Endodermal cell (in vitro differentiated cells): Measurements from ENCODE around the gene SOCS1. TPM values are rescaled to one million over a fixed set of nuclear protein-coding genes. Genes with fewer than 3 reads are reported as not detected.

Source experiments
- DNase-seq: peaks from one replicate; pipeline ENCODE4 v3.0.0-alpha.2; 2017
- H3K27ac ChIP-seq: 2 replicates; pipeline ENCODE4 v1.5.1; 2013; ENCODE audit warnings: mild to moderate bottlenecking, low read depth, low read length, moderate library complexity
- H3K27me3 ChIP-seq: 2 replicates; pipeline ENCODE4 v1.6.1; 2013; ENCODE audit warnings: mild to moderate bottlenecking, low read length, moderate library complexity; ENCODE audit not compliant: insufficient read depth, control insufficient read depth, poor library complexity, severe bottlenecking
- H3K36me3 ChIP-seq: 2 replicates; pipeline ENCODE4 v1.7.0; 2013; ENCODE audit warnings: mild to moderate bottlenecking, low read length, moderate library complexity; ENCODE audit not compliant: control insufficient read depth, insufficient read depth
- H3K4me1 ChIP-seq: one replicate; pipeline ENCODE4 v1.7.0; 2013; ENCODE audit warnings: low read length; ENCODE audit not compliant: control insufficient read depth, insufficient read depth
- H3K4me3 ChIP-seq: 2 replicates; pipeline ENCODE4 v1.5.1; 2013; ENCODE audit warnings: mild to moderate bottlenecking, low read length, moderate library complexity
- H3K9ac ChIP-seq: 2 replicates; pipeline ENCODE4 v1.6.1; 2013; ENCODE audit warnings: mild to moderate bottlenecking, low read length, moderate library complexity; ENCODE audit not compliant: poor library complexity, severe bottlenecking; ENCODE audit errors: extremely low read depth
- H3K9me3 ChIP-seq: 2 replicates; pipeline ENCODE4 v1.6.1; 2013; ENCODE audit warnings: mild to moderate bottlenecking, low read length, moderate library complexity; ENCODE audit not compliant: control insufficient read depth
- H3K27ac Mint-ChIP-seq: 2 replicates; pipeline ENCODE4 v1.8.0; 2020; ENCODE audit warnings: mixed read lengths
- H3K27me3 Mint-ChIP-seq: 2 replicates; pipeline ENCODE4 v1.8.0; 2021; ENCODE audit warnings: mild to moderate bottlenecking, mixed read lengths; ENCODE audit not compliant: insufficient read depth
- H3K36me3 Mint-ChIP-seq: 2 replicates; pipeline ENCODE4 v1.8.0; 2020; ENCODE audit warnings: low read depth, mixed read lengths
- H3K4me1 Mint-ChIP-seq: 2 replicates; pipeline ENCODE4 v1.8.0; 2020; ENCODE audit warnings: mixed read lengths
- H3K4me3 Mint-ChIP-seq: 2 replicates; pipeline ENCODE4 v1.8.0; 2020; ENCODE audit warnings: mild to moderate bottlenecking, moderate library complexity, mixed read lengths
- H3K9me3 Mint-ChIP-seq: 2 replicates; pipeline ENCODE4 v1.8.0; 2020; ENCODE audit warnings: mild to moderate bottlenecking, mixed read lengths
- CTCF ChIP-seq: fragments of 200-600 bp; sonication (generic); conservative IDR thresholded peaks from 2 replicates; pipeline ENCODE4 v1.5.0; 2021; ENCODE audit warnings: antibody characterized with exemption, mild to moderate bottlenecking
- WGBS, 2 experiments: methylation state at CpG; one replicate each; pipeline versions ENCODE4 v1.1.5 to v1.1.7; 2013; ENCODE audit warnings: missing lambda C conversion rate in 2 of 2, mixed read lengths in 1 of 2; ENCODE audit not compliant: insufficient coverage in 1 of 2, insufficient read length in 1 of 2; 5-methylcytosine and 5-hydroxymethylcytosine counted together
- total RNA-seq, 2 donors: library from RNA; stranded (reverse); fragmentation: NEBNext Ultra II Directional in 1 of 2; extraction: Animal tissue kit (Norgen Biotek cat#: 25700) in 1 of 2; gene quantifications; 2 replicates in 1 of 2; 3 replicates in 1 of 2; pipeline ENCODE4 v1.2.1, GENCODE V29; 2021

The SOCS1 gene
- total RNA-seq, 2 donors from 2014 or later = 5.6 to 7.2 TPM

GRCh38 chr16:11271610-11272009 lies 15.6 kb upstream of the SOCS1 start:
- no peaks in the 10 kb centered on the region for H3K9me3 Mint-ChIP-seq
- no peak overlapping the region for H3K4me3 Mint-ChIP-seq
- no peak overlapping the region for H3K4me3 ChIP-seq
- H3K4me1 Mint-ChIP-seq = no peaks in the 10 kb centered on the region
- 83 to 99% methylated on average over 2 to 10 of the region's 10 CpGs for WGBS, 2 experiments
- TF ChIP-seq CTCF = no peak
- no peak for DNase-seq
- no peaks in the 10 kb centered on the region for H3K36me3 ChIP-seq
- no peaks in the 10 kb centered on the region for H3K9me3 ChIP-seq
- no peak overlapping the region for H3K27ac ChIP-seq
- H3K4me1 ChIP-seq = no peaks in the 10 kb centered on the region
- no peaks in the 10 kb centered on the region for H3K27me3 Mint-ChIP-seq
- no peak overlapping the region for H3K27ac Mint-ChIP-seq
- H3K36me3 Mint-ChIP-seq = no peaks in the 10 kb centered on the region
- no peak overlapping the region for H3K9ac ChIP-seq
- H3K27me3 ChIP-seq = no peaks in the 10 kb centered on the region

GRCh38 chr16:11270602-11271162 lies 14.7 kb upstream of the SOCS1 start:
- no peaks in the 10 kb centered on the region for H3K36me3 Mint-ChIP-seq
- Histone ChIP-seq H3K4me1 (no peaks in the 10 kb centered on the region), H3K36me3 (no peaks in the 10 kb centered on the region), H3K27me3 (no peaks in the 10 kb centered on the region), H3K9me3 (no peaks in the 10 kb centered on the region), H3K9ac (no peak overlapping the region), H3K4me3 (no peak overlapping the region), H3K27ac (no peak overlapping the region)
- no peaks in the 10 kb centered on the region for H3K27me3 Mint-ChIP-seq
- no peaks in the 10 kb centered on the region for H3K4me1 Mint-ChIP-seq
- H3K27ac Mint-ChIP-seq = no peak overlapping the region
- 86% methylated on average over 1 to 2 of the region's 2 CpGs for WGBS, 2 experiments
- no peak overlapping the region for H3K4me3 Mint-ChIP-seq
- DNase-seq = no peak
- TF ChIP-seq CTCF = no peak
- no peaks in the 10 kb centered on the region for H3K9me3 Mint-ChIP-seq

- DNase-seq = no peak
- Mint-ChIP-seq H3K27me3 (no peaks in the 10 kb centered on the region), H3K36me3 (no peaks in the 10 kb centered on the region), H3K9me3 (no peaks in the 10 kb centered on the region), H3K4me1 (no peaks in the 10 kb centered on the region), H3K4me3 (no peak within 1 kb of the TSS), H3K27ac (no peak within 1 kb of the TSS)
- 93 to 95% methylated on average over 4 to 9 of the region's 11 CpGs for WGBS, 2 experiments
- no peak within 1 kb of the TSS for H3K9ac ChIP-seq
- no peaks in the 10 kb centered on the region for H3K36me3 ChIP-seq
- H3K27ac ChIP-seq = no peak within 1 kb of the TSS
- H3K27me3 ChIP-seq = no peaks in the 10 kb centered on the region
- H3K4me1 ChIP-seq = no peaks in the 10 kb centered on the region
- TF ChIP-seq CTCF = no peak
- no peaks in the 10 kb centered on the region for H3K9me3 ChIP-seq
- H3K4me3 ChIP-seq = no peak within 1 kb of the TSS
Measured at GRCh38 chr16:11268921-11269375, 12.9 kb upstream of the SOCS1 start, which contains the start of gene TNP2. Gene TNP2 (minus strand): TSS chr16:11269325. CDS start chr16:11269262, 63 bp downstream.
